Neural cell (in vitro differentiated cells): ENCODE results near the gene GALE. TPM values are rescaled to one million over a fixed set of nuclear protein-coding genes. Genes with fewer than 3 reads are reported as not detected.
A peak's percentile ranks its signal among the peaks of the same experiment; 100 is the strongest.

Experiments used
- H2AFZ ChIP-seq: fragments of 200-600, 300-800 bp; sonication (generic), shearing (Covaris generic); 2 replicates; pipeline ENCODE4 v1.6.0; 2014; ENCODE audit warnings: low read depth, mild to moderate bottlenecking, antibody characterized with exemption, low read length, moderate library complexity
- H3F3A ChIP-seq: fragments of 200-600 bp; shearing (Covaris generic); 2 replicates; pipeline ENCODE4 v1.6.1; 2016; ENCODE audit warnings: mild to moderate bottlenecking, moderate library complexity, mixed read lengths, antibody characterized with exemption, low read length; ENCODE audit not compliant: insufficient read depth, poor library complexity, severe bottlenecking
- H3K27ac ChIP-seq: fragments of 200-600, 300-800 bp; sonication (generic), shearing (Covaris generic); 2 replicates; pipeline ENCODE4 v1.5.1; 2014; ENCODE audit warnings: mild to moderate bottlenecking, low read length, moderate library complexity
- H3K27me3 ChIP-seq: fragments of 300-800, 200-600 bp; sonication (generic), shearing (Covaris generic); 2 replicates; pipeline ENCODE4 v1.6.0; 2014; ENCODE audit warnings: mild to moderate bottlenecking, low read depth, low read length, moderate library complexity; ENCODE audit not compliant: insufficient read depth
- H3K36me3 ChIP-seq: fragments of 300-800, 200-600 bp; sonication (generic), shearing (Covaris generic); 2 replicates; pipeline ENCODE4 v1.5.1; 2014; ENCODE audit warnings: mild to moderate bottlenecking, antibody characterized with exemption, low read length, moderate library complexity; ENCODE audit not compliant: insufficient read depth
- H3K4me2 ChIP-seq: fragments of 300-800, 200-600 bp; sonication (generic), shearing (Covaris generic); 2 replicates; pipeline ENCODE4 v1.6.0; 2014; ENCODE audit warnings: mild to moderate bottlenecking, low read length
- H3K4me3 ChIP-seq: fragments of 300-800, 200-600 bp; sonication (generic), shearing (Covaris generic); 2 replicates; pipeline ENCODE4 v1.5.1; 2014; ENCODE audit warnings: mild to moderate bottlenecking, low read length, moderate library complexity
- H3K79me2 ChIP-seq: fragments of 200-600 bp; shearing (Covaris generic); replicated peaks from 2 replicates; pipeline ENCODE4 v1.6.0; 2014; ENCODE audit warnings: mild to moderate bottlenecking, low read length, moderate library complexity; ENCODE audit not compliant: insufficient read depth
- H3K9ac ChIP-seq: fragments of 300-800, 200-600 bp; sonication (generic), shearing (Covaris generic); 2 replicates; pipeline ENCODE4 v1.6.1; 2016; ENCODE audit warnings: mild to moderate bottlenecking, low read length, mixed read lengths
- H3K9me2 ChIP-seq: fragments of 200-600 bp; shearing (Covaris generic); 2 replicates; pipeline ENCODE4 v1.6.1; 2016; ENCODE audit warnings: mild to moderate bottlenecking, low read length, mixed read lengths; ENCODE audit not compliant: insufficient read depth
- H3K9me3 ChIP-seq: fragments of 200-600, 300-800 bp; sonication (generic), shearing (Covaris generic); 2 replicates; pipeline ENCODE4 v1.6.1; 2016; ENCODE audit warnings: mild to moderate bottlenecking, mixed run types, low read length, moderate library complexity, mixed read lengths
- H4K20me1 ChIP-seq: fragments of 200-600 bp; shearing (Covaris generic); 2 replicates; pipeline ENCODE4 v1.6.1; 2016; ENCODE audit warnings: mild to moderate bottlenecking, mixed run types; ENCODE audit not compliant: insufficient read depth
- EP300 ChIP-seq: fragments of 450-650 bp; conservative IDR thresholded peaks from 2 replicates; pipeline ENCODE4 v1.6.1; 2014; ENCODE audit warnings: antibody characterized with exemption, mild to moderate bottlenecking, moderate library complexity; ENCODE audit not compliant: poor library complexity, severe bottlenecking
- EZH2 ChIP-seq: fragments of 200-600, 300-800 bp; shearing (Covaris generic), sonication (generic); IDR thresholded peaks from 2 replicates; pipeline ENCODE4 v1.6.1; 2014; ENCODE audit warnings: antibody characterized with exemption, low read length, borderline replicate concordance, mild to moderate bottlenecking; ENCODE audit not compliant: insufficient read depth, poor library complexity, severe bottlenecking
- MXI1 ChIP-seq: fragments of 450-650 bp; conservative IDR thresholded peaks from 2 replicates; pipeline ENCODE4 v1.6.1; 2014; ENCODE audit warnings: antibody characterized with exemption, mild to moderate bottlenecking; ENCODE audit not compliant: poor library complexity, severe bottlenecking
- POLR2AphosphoS5 ChIP-seq: IDR thresholded peaks from 2 replicates; pipeline ENCODE4 v1.6.1; 2012
- RAD21 ChIP-seq: fragments of 450-650 bp; conservative IDR thresholded peaks from 2 replicates; pipeline ENCODE4 v1.6.1; 2014; ENCODE audit warnings: antibody characterized with exemption, mild to moderate bottlenecking, moderate library complexity
- SMC3 ChIP-seq: fragments of 450-650 bp; conservative IDR thresholded peaks from 2 replicates; pipeline ENCODE4 v1.6.1; 2014; ENCODE audit warnings: antibody characterized with exemption, mild to moderate bottlenecking, moderate library complexity; ENCODE audit not compliant: poor library complexity
- TAF1 ChIP-seq: IDR thresholded peaks from 2 replicates; pipeline ENCODE4 v1.6.1; 2012; ENCODE audit warnings: low read depth
- polyA plus RNA-seq: library from polyadenylated mRNA; depleted of rRNA; stranded (reverse); fragments of >200 nt; gene quantifications from 2 replicates; pipeline ENCODE4 v1.2.3, GENCODE V29; 2014
- TF ChIP-seq, protein P1 (sequence below): fragments of 450-650 bp; IDR thresholded peaks from 2 replicates; pipeline ENCODE4 v1.5.1; 2014; ENCODE audit warnings: antibody characterized with exemption, mild to moderate bottlenecking, moderate library complexity; ENCODE audit not compliant: poor library complexity, severe bottlenecking
- TF ChIP-seq, protein P2 (sequence below): IDR thresholded peaks from 2 replicates; pipeline ENCODE4 v1.6.1; 2012; ENCODE audit warnings: borderline replicate concordance

Gene GALE
- polyA plus RNA-seq, 1 donor from 2014 or later, result 109 TPM

DNA sequence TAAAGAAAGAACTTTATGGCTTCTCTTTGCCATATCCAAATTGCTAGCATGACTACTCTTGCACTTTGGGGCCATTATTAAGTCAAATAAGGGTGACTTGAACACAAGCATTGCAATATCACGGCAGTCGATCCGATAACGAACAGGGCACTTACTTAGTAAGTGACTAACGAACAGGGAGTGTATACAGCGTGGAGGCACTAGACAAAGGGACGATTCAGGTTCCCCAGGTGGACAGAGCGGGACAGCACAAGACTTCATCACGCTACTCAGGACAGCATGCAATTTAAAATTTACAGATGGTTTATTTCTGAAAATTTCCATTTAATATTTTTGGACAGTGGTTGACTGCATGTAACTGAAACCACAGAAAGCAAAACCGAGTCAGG is 27.7 kb downstream of the GALE start:
- TF ChIP-seq EZH2 (no peak), POLR2AphosphoS5 (no peak), EP300 (no peak), SMC3 (no peak), TAF1 (no peak), RAD21 (no peak), MXI1 (no peak)
- TF ChIP-seq, protein P1, sequence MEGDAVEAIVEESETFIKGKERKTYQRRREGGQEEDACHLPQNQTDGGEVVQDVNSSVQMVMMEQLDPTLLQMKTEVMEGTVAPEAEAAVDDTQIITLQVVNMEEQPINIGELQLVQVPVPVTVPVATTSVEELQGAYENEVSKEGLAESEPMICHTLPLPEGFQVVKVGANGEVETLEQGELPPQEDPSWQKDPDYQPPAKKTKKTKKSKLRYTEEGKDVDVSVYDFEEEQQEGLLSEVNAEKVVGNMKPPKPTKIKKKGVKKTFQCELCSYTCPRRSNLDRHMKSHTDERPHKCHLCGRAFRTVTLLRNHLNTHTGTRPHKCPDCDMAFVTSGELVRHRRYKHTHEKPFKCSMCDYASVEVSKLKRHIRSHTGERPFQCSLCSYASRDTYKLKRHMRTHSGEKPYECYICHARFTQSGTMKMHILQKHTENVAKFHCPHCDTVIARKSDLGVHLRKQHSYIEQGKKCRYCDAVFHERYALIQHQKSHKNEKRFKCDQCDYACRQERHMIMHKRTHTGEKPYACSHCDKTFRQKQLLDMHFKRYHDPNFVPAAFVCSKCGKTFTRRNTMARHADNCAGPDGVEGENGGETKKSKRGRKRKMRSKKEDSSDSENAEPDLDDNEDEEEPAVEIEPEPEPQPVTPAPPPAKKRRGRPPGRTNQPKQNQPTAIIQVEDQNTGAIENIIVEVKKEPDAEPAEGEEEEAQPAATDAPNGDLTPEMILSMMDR, result no peak
- TF ChIP-seq, protein P2, sequence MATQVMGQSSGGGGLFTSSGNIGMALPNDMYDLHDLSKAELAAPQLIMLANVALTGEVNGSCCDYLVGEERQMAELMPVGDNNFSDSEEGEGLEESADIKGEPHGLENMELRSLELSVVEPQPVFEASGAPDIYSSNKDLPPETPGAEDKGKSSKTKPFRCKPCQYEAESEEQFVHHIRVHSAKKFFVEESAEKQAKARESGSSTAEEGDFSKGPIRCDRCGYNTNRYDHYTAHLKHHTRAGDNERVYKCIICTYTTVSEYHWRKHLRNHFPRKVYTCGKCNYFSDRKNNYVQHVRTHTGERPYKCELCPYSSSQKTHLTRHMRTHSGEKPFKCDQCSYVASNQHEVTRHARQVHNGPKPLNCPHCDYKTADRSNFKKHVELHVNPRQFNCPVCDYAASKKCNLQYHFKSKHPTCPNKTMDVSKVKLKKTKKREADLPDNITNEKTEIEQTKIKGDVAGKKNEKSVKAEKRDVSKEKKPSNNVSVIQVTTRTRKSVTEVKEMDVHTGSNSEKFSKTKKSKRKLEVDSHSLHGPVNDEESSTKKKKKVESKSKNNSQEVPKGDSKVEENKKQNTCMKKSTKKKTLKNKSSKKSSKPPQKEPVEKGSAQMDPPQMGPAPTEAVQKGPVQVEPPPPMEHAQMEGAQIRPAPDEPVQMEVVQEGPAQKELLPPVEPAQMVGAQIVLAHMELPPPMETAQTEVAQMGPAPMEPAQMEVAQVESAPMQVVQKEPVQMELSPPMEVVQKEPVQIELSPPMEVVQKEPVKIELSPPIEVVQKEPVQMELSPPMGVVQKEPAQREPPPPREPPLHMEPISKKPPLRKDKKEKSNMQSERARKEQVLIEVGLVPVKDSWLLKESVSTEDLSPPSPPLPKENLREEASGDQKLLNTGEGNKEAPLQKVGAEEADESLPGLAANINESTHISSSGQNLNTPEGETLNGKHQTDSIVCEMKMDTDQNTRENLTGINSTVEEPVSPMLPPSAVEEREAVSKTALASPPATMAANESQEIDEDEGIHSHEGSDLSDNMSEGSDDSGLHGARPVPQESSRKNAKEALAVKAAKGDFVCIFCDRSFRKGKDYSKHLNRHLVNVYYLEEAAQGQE, result no peak
- Histone ChIP-seq H2AFZ (no peak overlapping the region), H3K9me3 (no peaks in the 10 kb centered on the region)

DNA sequence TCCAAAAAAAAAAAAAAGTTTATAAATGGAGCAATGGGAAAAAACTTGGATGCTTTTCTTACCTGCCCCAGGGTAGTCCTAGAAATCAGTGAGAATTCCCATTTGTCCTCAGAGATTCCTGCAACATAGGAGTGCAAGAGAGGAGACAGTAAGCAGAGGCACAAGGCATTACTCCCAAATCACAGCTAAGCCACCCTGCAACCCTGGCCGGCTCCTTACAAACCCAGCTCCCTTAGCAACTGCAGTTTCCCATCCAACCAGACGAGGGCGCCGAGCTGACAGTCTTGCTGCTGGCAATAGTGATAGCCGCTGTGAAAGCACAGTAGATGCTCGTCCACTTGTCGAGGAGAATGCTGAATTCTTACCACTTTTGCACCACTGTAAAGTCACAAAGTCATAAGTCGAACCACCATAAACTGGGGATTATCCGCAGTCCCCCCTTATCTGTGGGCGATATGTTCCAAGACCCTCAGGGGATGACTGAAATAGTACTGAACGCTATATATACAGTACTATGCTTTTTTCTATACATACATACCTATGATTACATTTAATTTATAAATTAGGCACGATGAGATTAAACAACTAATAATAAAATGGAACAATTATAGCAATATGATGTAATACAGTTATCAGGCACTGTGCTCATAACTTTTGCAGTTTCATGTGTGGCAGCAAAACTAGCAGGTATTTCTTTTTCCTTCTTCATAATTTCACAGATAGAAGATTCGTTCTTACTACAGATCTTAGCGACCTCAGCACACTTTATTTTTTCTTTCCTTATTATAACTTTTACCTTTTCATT is 28.3 kb downstream of the GALE start:
- Histone ChIP-seq H4K20me1 (no peaks in the 10 kb centered on the region), H3F3A (no peaks in the 10 kb centered on the region), H3K9ac (no peak overlapping the region), H3K4me3 (peak overlapping the region; percentile 7), H2AFZ (no peak overlapping the region), H3K27me3 (no peaks in the 10 kb centered on the region), H3K36me3 (no peaks in the 10 kb centered on the region), H3K9me3 (no peaks in the 10 kb centered on the region), H3K79me2 (no peaks in the 10 kb centered on the region), H3K9me2 (no peaks in the 10 kb centered on the region), H3K4me2 (no peak overlapping the region), H3K27ac (no peak overlapping the region)
- TF ChIP-seq, protein P1, result peak; percentile 90
- TF ChIP-seq MXI1, result peak; percentile 16
- TF ChIP-seq, protein P2, result no peak
- peak; percentile 79 for TF ChIP-seq SMC3
- TF ChIP-seq RAD21, result peak; percentile 76

More for the DNA sequence above, 27.7 kb downstream of the GALE start:
- Histone ChIP-seq H3K4me3 (no peak overlapping the region), H3K9ac (no peak overlapping the region), H3F3A (no peaks in the 10 kb centered on the region), H3K27ac (no peak overlapping the region), H3K27me3 (no peaks in the 10 kb centered on the region), H3K36me3 (no peaks in the 10 kb centered on the region), H3K4me2 (no peak overlapping the region), H3K9me2 (no peaks in the 10 kb centered on the region), H4K20me1 (no peaks in the 10 kb centered on the region), H3K79me2 (no peaks in the 10 kb centered on the region)
